T-helper 1 cell treated with Interleukin-12 subunit alpha and Interleukin-12 subunit beta and Interleukin-4 antibody, amounts not matched to agents 30 ng/mL and 1 ng/mL, for 36 hours (primary cell): ENCODE data around the gene PDIA6. TPM values are rescaled to one million over a fixed set of nuclear protein-coding genes. Genes with fewer than 3 reads are reported as not detected.
"Not testable (repeated sequence)": the region's sequence is repeated elsewhere in the genome, so short reads cannot be mapped to it uniquely, and the experiment has no call there.

Experiments used
- intact Hi-C: fragments of 100-400 bp; cut with micrococcal nuclease; formaldehyde crosslinking; loops from one replicate; pipeline ENCODE4 v1.15.1; 2024
- total RNA-seq: library from RNA; stranded (reverse); gene quantifications from 2 replicates; pipeline ENCODE4 v1.2.3, GENCODE V29; 2022

The PDIA6 gene
- total RNA-seq, 1 donor from 2014 or later, result 175 TPM

GRCh38 chr2:10834068-10834655 lies 21.6 kb upstream of the PDIA6 start:
- intact Hi-C loops, result loop anchor here (5.0 kb wide), 1 partner anchor 643 kb away; no protein-coding TSS in a partner anchor

GRCh38 chr2:10833021-10833420 lies 20.4 kb upstream of the PDIA6 start:
- intact Hi-C loops, result loop anchor here (5.0 kb wide), 1 partner anchor 644 kb away; no protein-coding TSS in a partner anchor

- intact Hi-C loops, result loop anchor here (1.0 to 5.0 kb wide), 6 partner anchors 20 to 645 kb away; partner anchors contain the start of genes PDIA6 and SLC66A3
Measured at GRCh38 chr2:10832203-10832936, 19.8 kb upstream of the PDIA6 start.

GRCh38 chr2:10831400-10831985 lies 18.9 kb upstream of the PDIA6 start:
- intact Hi-C loops, result loop anchor here (5.0 kb wide), 1 partner anchor 646 kb away; no protein-coding TSS in a partner anchor

- intact Hi-C loops, result loop anchor here (5.0 kb wide), 1 partner anchor 646 kb away; no protein-coding TSS in a partner anchor
Measured at GRCh38 chr2:10830641-10831399, 18.2 kb upstream of the PDIA6 start.

GRCh38 chr2:10830203-10830602 lies 17.6 kb upstream of the PDIA6 start:
- intact Hi-C loops, result loop anchor here (5.0 kb wide), 1 partner anchor 647 kb away; no protein-coding TSS in a partner anchor

GRCh38 chr2:10829299-10829698 lies 16.7 kb upstream of the PDIA6 start:
- intact Hi-C loops, result no loop called here

GRCh38 chr2:10828346-10828745 lies 15.8 kb upstream of the PDIA6 start:
- intact Hi-C loops, result no loop called here

- intact Hi-C loops, result no loop called here
Measured at GRCh38 chr2:10826625-10827024, 14.0 kb upstream of the PDIA6 start.

GRCh38 chr2:10826026-10826425 lies 13.4 kb upstream of the PDIA6 start:
- intact Hi-C loops, result no loop called here

GRCh38 chr2:10824191-10824590 lies 11.6 kb upstream of the PDIA6 start:
- intact Hi-C loops, result no loop called here

- intact Hi-C loops, result no loop called here
Measured at GRCh38 chr2:10820978-10821695, 8.6 kb upstream of the PDIA6 start.

GRCh38 chr2:10820562-10820961 lies 8.0 kb upstream of the PDIA6 start:
- intact Hi-C loops, result no loop called here

GRCh38 chr2:10819714-10820314 lies 7.2 kb upstream of the PDIA6 start:
- intact Hi-C loops, result no loop called here

GRCh38 chr2:10818984-10819383 lies 6.4 kb upstream of the PDIA6 start:
- intact Hi-C loops, result no loop called here

GRCh38 chr2:10818305-10818704 lies 5.7 kb upstream of the PDIA6 start:
- intact Hi-C loops, result not testable (repeated sequence)

- intact Hi-C loops, result no loop called here
Measured at GRCh38 chr2:10817413-10817812, 4.8 kb upstream of the PDIA6 start.

GRCh38 chr2:10814571-10815331 lies 2.2 kb upstream of the PDIA6 start:
- intact Hi-C loops, result loop anchor here (5.0 kb wide), 6 partner anchors 407 to 1392 kb away; partner anchors contain the start of genes CPSF3, E2F6, ITGB1BP1 and RRM2

GRCh38 chr2:10814142-10814541 lies 1.6 kb upstream of the PDIA6 start:
- intact Hi-C loops, result loop anchor here (5.0 kb wide), 6 partner anchors 407 to 1392 kb away; partner anchors contain the start of genes CPSF3, E2F6, ITGB1BP1 and RRM2
